K562 (cell line): ENCODE data around the gene RUNDC3A. TPM values are rescaled to one million over a fixed set of nuclear protein-coding genes. Genes with fewer than 3 reads are reported as not detected.
A peak's percentile ranks its signal among the peaks of the same experiment; 100 is the strongest.

Experiments
- ATAC-seq: fragments of 200-7000 bp; cut with Tn5 transposase; 3 replicates; pipeline ENCODE4 v1.9.1; 2020; ENCODE audit warnings: moderate library complexity
- BruUV-seq: library from RNA; stranded (reverse); fragments of 400-500 nt; replicated peaks from 2 replicates; lab custom pipeline; 2021; lab: Mats Ljungman, UMichigan
- CTCF ChIA-PET: fragments of 300-600 bp; formaldehyde crosslinking; extraction: SDS; loops from one replicate; lab custom pipeline; 2021; ENCODE audit warnings: low intra/inter-chr PET ratio; lab: Yijun Ruan, JAX
- POLR2A ChIA-PET: fragments of 300-600, 350-650 bp; sonication (Branson Sonifier 250); formaldehyde crosslinking; extraction: SDS; loops from one replicate; lab custom pipeline; 2021; ENCODE audit warnings: antibody characterized with exemption, inconsistent platforms; lab: Yijun Ruan, JAX
- DNase-seq, 4 experiments: peaks; one replicate each; pipeline versions ENCODE4 v3.0.0 to v3.0.0-alpha.2; 2011 to 2018; ENCODE audit warnings: low spot score in 3 of 4, mixed read lengths in 3 of 4; ENCODE audit errors: extremely low read depth in 1 of 4
- FAIRE-seq: peaks from 2 replicates; lab custom pipeline; 2011; peaks lifted over from hg19 to GRCh38; lab: Jason Lieb, UNC
- H2AFZ ChIP-seq: 2 replicates; pipeline ENCODE4 v1.6.0; 2011; ENCODE audit warnings: low read depth, low read length, control low read depth, inconsistent platforms
- H3K27ac ChIP-seq: fragments of 200-600 bp; 3 replicates; pipeline ENCODE4 v1.8.0; 2011; ENCODE audit warnings: low read depth, mild to moderate bottlenecking, control low read depth, inconsistent platforms, low read length, moderate library complexity, mixed read lengths; ENCODE audit errors: extremely low read depth
- H3K27me3 ChIP-seq, 2 experiments: fragments of 300-600 bp in 1 of 2; 2 replicates in 1 of 2; 3 replicates in 1 of 2; pipeline versions ENCODE4 v1.6.0 to v1.8.0; 2011; ENCODE audit warnings: inconsistent platforms in 2 of 2, low read length in 2 of 2, mild to moderate bottlenecking in 1 of 2, mixed read lengths in 1 of 2, moderate library complexity in 1 of 2; ENCODE audit not compliant: control insufficient read depth in 2 of 2, insufficient read depth in 2 of 2
- H3K36me3 ChIP-seq: fragments of 300-600 bp; 3 replicates; pipeline ENCODE4 v1.8.0; 2011; ENCODE audit warnings: mild to moderate bottlenecking, low read length, inconsistent platforms; ENCODE audit not compliant: control insufficient read depth, insufficient read depth
- H3K4me1 ChIP-seq, 2 experiments: fragments of 200-600 bp in 1 of 2; replicated peaks in 1 of 2; 2 replicates in 1 of 2; 3 replicates in 1 of 2; pipeline versions ENCODE4 v1.5.1 to v1.8.0; 2011; ENCODE audit warnings: inconsistent platforms in 2 of 2, low read length in 2 of 2, mild to moderate bottlenecking in 1 of 2, mixed read lengths in 1 of 2, moderate library complexity in 1 of 2; ENCODE audit not compliant: control insufficient read depth in 2 of 2, insufficient read depth in 2 of 2
- H3K4me2 ChIP-seq: 2 replicates; pipeline ENCODE4 v1.6.1; 2011; ENCODE audit warnings: low read length, control low read depth, inconsistent platforms, mixed read lengths; ENCODE audit not compliant: insufficient read depth
- H3K4me3 ChIP-seq: fragments of 200-600 bp; sonication (generic), shearing (Covaris generic); 2 replicates; pipeline ENCODE4 v1.5.1; 2016; ENCODE audit warnings: control low read depth, inconsistent platforms
- H3K79me2 ChIP-seq: fragments of 200-600 bp; 3 replicates; pipeline ENCODE4 v1.8.0; 2011; ENCODE audit warnings: low read length, inconsistent platforms; ENCODE audit not compliant: control insufficient read depth, insufficient read depth
- H3K9ac ChIP-seq, 2 experiments: 2 replicates each; pipeline versions ENCODE4 v1.6.0 to v1.6.1; 2011; ENCODE audit warnings: low read depth in 2 of 2, low read length in 2 of 2, control low read depth in 1 of 2, inconsistent platforms in 1 of 2, mild to moderate bottlenecking in 1 of 2, mixed read lengths in 1 of 2; ENCODE audit not compliant: insufficient read depth in 1 of 2
- H3K9me1 ChIP-seq: one replicate; pipeline ENCODE4 v1.6.0; 2011; ENCODE audit warnings: inconsistent platforms, mild to moderate bottlenecking, low read length, moderate library complexity; ENCODE audit not compliant: control insufficient read depth, insufficient read depth
- H3K9me3 ChIP-seq: replicated peaks from 2 replicates; pipeline ENCODE4 v1.5.1; 2011; ENCODE audit warnings: low read depth, low read length, inconsistent platforms; ENCODE audit not compliant: control insufficient read depth, insufficient read depth
- H4K20me1 ChIP-seq: replicated peaks from 2 replicates; pipeline ENCODE4 v1.6.1; 2011; ENCODE audit warnings: low read length, inconsistent platforms, mixed read lengths; ENCODE audit not compliant: control insufficient read depth, insufficient read depth
- CREB1 ChIP-seq, 2 experiments: sonication (generic) in 1 of 2; formaldehyde crosslinking in 1 of 2; IDR thresholded peaks; 2 replicates each; pipeline versions ENCODE4 v1.6.1 to v1.8.0; 2012 to 2022; ENCODE audit warnings: inconsistent platforms in 1 of 2, mild to moderate bottlenecking in 1 of 2, missing genetic modification reagents in 1 of 2, moderate library complexity in 1 of 2
- CTCFL ChIP-seq: IDR thresholded peaks from 2 replicates; pipeline ENCODE4 v1.6.1; 2011; ENCODE audit warnings: borderline replicate concordance, low read depth, mild to moderate bottlenecking, moderate library complexity, low read length; ENCODE audit not compliant: insufficient read depth, poor library complexity, severe bottlenecking
- DDX20 ChIP-seq: fragments of 450-650 bp; IDR thresholded peaks from 2 replicates; pipeline ENCODE4 v1.6.1; 2016; ENCODE audit warnings: missing genetic modification characterization, low read depth, mild to moderate bottlenecking, missing compliant biosample characterization, moderate library complexity
- ESRRA ChIP-seq: fragments of 450-650 bp; IDR thresholded peaks from 2 replicates; pipeline ENCODE4 v1.6.1; 2014; ENCODE audit warnings: low read depth, mild to moderate bottlenecking, moderate library complexity, borderline replicate concordance
- GMEB1 ChIP-seq: fragments of 250-450 bp; sonication (Bioruptor Pico); IDR thresholded peaks from 2 replicates; pipeline ENCODE4 v1.4.0; 2020; ENCODE audit warnings: mild to moderate bottlenecking
- HNRNPL ChIP-seq: fragments of 200-400 bp; formaldehyde crosslinking; IDR thresholded peaks from 2 replicates; pipeline ENCODE4 v1.6.1; 2017; ENCODE audit warnings: low read depth, mild to moderate bottlenecking, low read length
- MEF2A ChIP-seq: IDR thresholded peaks from 2 replicates; pipeline ENCODE4 v1.6.1; 2011; ENCODE audit warnings: low read depth, mild to moderate bottlenecking, low read length, moderate library complexity; ENCODE audit not compliant: control insufficient read depth
- NCOA6 ChIP-seq: fragments of 450-650 bp; IDR thresholded peaks from 2 replicates; pipeline ENCODE4 v1.6.1; 2017; ENCODE audit warnings: mild to moderate bottlenecking
- NR1H2 ChIP-seq: sonication (generic); formaldehyde crosslinking; IDR thresholded peaks from 2 replicates; pipeline ENCODE4 v1.4.0; 2020; ENCODE audit warnings: mild to moderate bottlenecking, missing genetic modification reagents
- NUFIP1 ChIP-seq: fragments of 450-650 bp; IDR thresholded peaks from 2 replicates; pipeline ENCODE4 v1.6.1; 2018; ENCODE audit not compliant: partially characterized antibody
- PREB ChIP-seq: sonication (generic); formaldehyde crosslinking; IDR thresholded peaks from 2 replicates; pipeline ENCODE4 v1.8.1; 2023; ENCODE audit warnings: mild to moderate bottlenecking, missing genetic modification reagents
- ZBTB33 ChIP-seq: sonication (generic); formaldehyde crosslinking; IDR thresholded peaks from 2 replicates; pipeline ENCODE4 v1.8.1; 2023; ENCODE audit warnings: mild to moderate bottlenecking, missing genetic modification reagents
- WGBS: fragments of 100-300 bp; shearing (Covaris generic); methylation state at CpG from one replicate; pipeline ENCODE4 v1.1.6; 2016; ENCODE audit warnings: low coverage, mixed read lengths; ENCODE audit not compliant: insufficient coverage; ENCODE audit errors: missing lambda C conversion rate; 5-methylcytosine and 5-hydroxymethylcytosine counted together
- in situ Hi-C: fragments of 300-500 bp; cut with MboI; formaldehyde crosslinking; loops from 4 replicates; pipeline ENCODE4 v1.15.0; 2018; ENCODE audit warnings: inconsistent platforms, mixed read lengths
- intact Hi-C: fragments of 100-400 bp; cut with micrococcal nuclease; formaldehyde crosslinking; loops from 2 replicates; pipeline ENCODE4 v1.14.2; 2022
- polyA plus RNA-seq, 8 experiments: library from polyadenylated mRNA; depleted of rRNA in 4 of 8; stranded (reverse) in 5 of 8; unstranded in 3 of 8; fragments of >200 nt; fragmentation: Nextera tagmentation in 2 of 8; fragmentation: Illumina TruSeq in 1 of 8; extraction: Ambion mirVana in 2 of 8; extraction: Trizol in 1 of 8; gene quantifications; 2 replicates each; pipeline versions ENCODE4 v1.2.1 to v1.2.3, GENCODE V29; 2011 to 2014; ENCODE audit warnings: inconsistent platforms in 1 of 8, missing spikeins in 1 of 8
- total RNA-seq, 7 experiments: library from RNA; depleted of rRNA in 6 of 7; stranded (reverse); fragments of >200 nt in 6 of 7; fragmentation: Illumina TruSeq in 2 of 7; extraction: Trizol in 2 of 7; gene quantifications; 2 replicates each; pipeline versions ENCODE4 v1.2.1 to v1.2.3, GENCODE V29; 2011 to 2021; ENCODE audit warnings: low replicate concordance in 1 of 7

RUNDC3A gene
- total and polyA plus RNA-seq, 9 of the 15 experiments (the other 6 are each of a cell fraction or from before 2014, with no cell fraction given): not detected

GRCh38 chr17:44354582-44355561 is 46.5 kb downstream of the RUNDC3A start:
- H4K20me1 ChIP-seq: peaks cover 3% of the 10 kb centered on the region; the same call in 1 of the 2 replicates
- H3K9ac ChIP-seq: 0 out of 4 replicates have a peak overlapping the region, but pooled peaks of 1 of the 2 experiments have one; percentile 29
- no peaks in the 10 kb centered on the region for H3K79me2 ChIP-seq
- FAIRE-seq (no peak), ATAC-seq (no peak), DNase-seq (peak in 2 of 4 experiments; percentile 17 to 19)
- peaks cover 0 to 39% of the 10 kb centered on the region in 2 experiments; a peak in 2 of 5 replicates for H3K4me1 ChIP-seq
- POLR2A ChIA-PET: interaction anchor here (0.6 to 1.8 kb wide), 3 partner anchors 10 to 169 kb away, joined by 3 to 8 read pairs (median 3); partner anchors contain the start of genes GRN and TMUB2
- no peak overlapping the region for H2AFZ ChIP-seq
- no peaks in the 10 kb centered on the region for H3K9me3 ChIP-seq
- no peaks in the 10 kb centered on the region for H3K27me3 ChIP-seq
- intact Hi-C loops (no loop called here), in situ Hi-C loops (no loop called here)
- H3K4me2 ChIP-seq: no peak overlapping the region
- H3K9me1 ChIP-seq: no peaks in the 10 kb centered on the region
- peaks cover 5% of the 10 kb centered on the region; the same call in 1 of the 3 replicates for H3K36me3 ChIP-seq
- H3K4me3 ChIP-seq: no peak overlapping the region
- 73% methylated on average over 45 of the region's 77 CpGs for WGBS
- no peak overlapping the region for H3K27ac ChIP-seq
- CTCF ChIA-PET: interaction anchor here (0.7 kb wide), 1 partner anchor 89 kb away, joined by 3 read pairs; no protein-coding TSS in a partner anchor
- BruUV-seq: no TSS peak
- no peak for TF ChIP-seq HNRNPL
- no peak for TF ChIP-seq CREB1 (IDR thresholded peaks at IDR 0.05)
- TF ChIP-seq CREB1 (CRISPR knock-in tag; IDR thresholded peaks at IDR 0.05): no peak
- no peak for TF ChIP-seq PREB
- no peak for TF ChIP-seq DDX20 (tag)
- no peak for TF ChIP-seq GMEB1
- no peak for TF ChIP-seq NCOA6
- no peak for TF ChIP-seq NR1H2 (CRISPR knock-in tag)
- no peak for TF ChIP-seq MEF2A
- peak; percentile 13; the same call in 1 of the 2 replicates for TF ChIP-seq ZBTB33
- TF ChIP-seq CTCFL: peak; percentile 44
- no peak for TF ChIP-seq NUFIP1
- no peak for TF ChIP-seq ESRRA
